Muscle layer of colon (tissue), 2 donors: Measurements from ENCODE around the gene TRPV5.

Source experiments
- H3K27ac ChIP-seq: one replicate; pipeline ENCODE4 v1.7.0; 2013; ENCODE audit warnings: low read depth, mild to moderate bottlenecking, low read length, moderate library complexity
- H3K27me3 ChIP-seq, 2 donors: one replicate each; pipeline ENCODE4 v1.7.0; 2013; ENCODE audit warnings: low read length in 2 of 2, mild to moderate bottlenecking in 2 of 2; ENCODE audit not compliant: insufficient read depth in 2 of 2, control insufficient read depth in 1 of 2
- H3K36me3 ChIP-seq: one replicate; pipeline ENCODE4 v1.7.0; 2013; ENCODE audit warnings: mild to moderate bottlenecking, low read length; ENCODE audit not compliant: insufficient read depth
- H3K4me1 ChIP-seq: one replicate; pipeline ENCODE4 v1.7.0; 2013; ENCODE audit warnings: mild to moderate bottlenecking, low read length; ENCODE audit not compliant: insufficient read depth
- H3K4me3 ChIP-seq, 2 donors: one replicate each; pipeline ENCODE4 v1.7.0; 2013; ENCODE audit warnings: low read length in 2 of 2, low read depth in 1 of 2, mild to moderate bottlenecking in 1 of 2, moderate library complexity in 1 of 2
- H3K9ac ChIP-seq: one replicate; pipeline ENCODE4 v1.7.0; 2013; ENCODE audit warnings: low read length
- H3K9me3 ChIP-seq: one replicate; pipeline ENCODE4 v1.7.0; 2013; ENCODE audit warnings: mild to moderate bottlenecking, low read length
- donor health status: abdominal sarcoma.
- donor health status: Adenocarcinoma of cecum.

The TRPV5 gene

DNA sequence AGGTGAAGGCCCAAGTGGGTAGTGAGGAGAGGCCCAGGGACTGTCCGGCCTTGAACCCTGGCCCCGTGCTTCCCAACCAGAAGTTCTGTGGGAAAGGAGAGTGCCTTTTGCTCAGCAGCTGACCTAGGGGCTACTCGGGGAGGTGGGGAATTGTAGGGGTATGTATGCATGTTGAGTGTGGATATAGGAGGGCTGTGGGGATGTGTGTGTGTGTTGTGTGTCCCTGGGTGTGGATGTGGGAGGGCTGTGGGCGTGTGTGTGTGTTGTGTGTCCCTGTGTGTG, 66.5 kb downstream of the TRPV5 start:
- H3K36me3 ChIP-seq = no peaks in the 10 kb centered on the region
- no peaks in the 10 kb centered on the region for H3K27me3 ChIP-seq
- H3K27ac ChIP-seq = no peak overlapping the region
- no peaks in the 10 kb centered on the region for H3K9me3 ChIP-seq
- H3K4me3 ChIP-seq = no peak overlapping the region
- no peaks in the 10 kb centered on the region for H3K4me1 ChIP-seq
- H3K9ac ChIP-seq = no peak overlapping the region

GRCh38 chr7:142866361-142867096, 67.0 kb downstream of the TRPV5 start:
- Histone ChIP-seq H3K4me1 (no peaks in the 10 kb centered on the region), H3K9ac (no peak overlapping the region), H3K27me3 (no peaks in the 10 kb centered on the region), H3K27ac (no peak overlapping the region), H3K4me3 (no peak overlapping the region), H3K9me3 (no peaks in the 10 kb centered on the region), H3K36me3 (no peaks in the 10 kb centered on the region)

DNA sequence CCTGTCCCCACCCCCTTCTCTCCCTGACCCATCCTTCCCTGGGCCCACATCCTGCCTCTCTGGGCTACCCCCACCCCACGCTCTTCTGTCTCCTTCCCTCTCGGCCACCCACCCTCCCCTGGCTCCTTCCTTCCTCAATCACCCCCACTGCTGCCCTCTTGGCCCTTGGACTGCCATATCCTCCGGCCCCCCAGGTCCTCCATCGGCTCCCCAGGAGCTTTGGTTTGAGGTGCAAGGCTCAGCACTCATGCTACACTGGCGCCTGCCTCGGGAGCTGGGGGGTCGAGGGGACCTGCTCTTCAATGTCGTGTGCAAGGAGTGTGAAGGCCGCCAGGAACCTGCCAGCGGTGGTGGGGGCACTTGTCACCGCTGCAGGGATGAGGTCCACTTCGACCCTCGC, 67.8 kb downstream of the TRPV5 start:
- Histone ChIP-seq H3K4me3 (no peak overlapping the region), H3K4me1 (no peaks in the 10 kb centered on the region), H3K36me3 (no peaks in the 10 kb centered on the region), H3K27ac (no peak overlapping the region), H3K9me3 (no peaks in the 10 kb centered on the region), H3K9ac (no peak overlapping the region), H3K27me3 (no peaks in the 10 kb centered on the region)

DNA sequence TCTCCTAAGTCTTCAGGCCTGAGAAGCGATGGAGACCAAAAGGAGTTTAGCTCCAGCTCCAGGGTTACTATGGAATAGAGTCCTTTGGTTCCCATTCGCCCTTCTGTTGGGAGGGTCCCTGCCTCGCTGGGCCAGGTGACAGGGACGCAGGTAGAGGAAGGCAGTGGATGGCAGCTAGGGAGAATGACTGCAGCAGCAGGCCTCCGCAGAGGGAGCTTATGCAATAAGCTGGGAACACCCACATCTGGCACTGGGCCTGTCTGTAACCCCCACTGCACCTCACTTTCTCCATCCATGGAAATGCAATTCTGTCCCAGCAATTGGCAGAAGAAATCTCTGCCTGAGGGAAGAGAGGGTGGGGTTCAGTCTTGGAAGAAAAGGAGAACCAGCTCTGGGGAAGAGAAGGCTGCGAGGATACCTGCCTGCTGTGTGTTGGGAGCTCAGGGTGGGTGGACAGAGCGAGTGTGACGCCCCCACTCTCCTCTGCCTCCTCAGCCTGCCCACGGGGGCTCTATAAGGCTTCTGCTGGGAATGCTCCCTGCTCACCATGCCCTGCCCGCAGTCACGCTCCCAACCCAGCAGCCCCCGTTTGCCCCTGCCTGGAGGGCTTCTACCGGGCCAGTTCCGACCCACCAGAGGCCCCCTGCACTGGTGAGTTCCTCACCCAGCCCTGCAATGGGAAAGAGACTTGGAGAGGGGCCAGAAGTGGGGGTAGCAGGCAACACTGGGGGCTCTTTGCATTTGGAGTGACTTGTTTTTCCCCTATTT, 68.4 kb downstream of the TRPV5 start:
- Histone ChIP-seq H3K9me3 (no peaks in the 10 kb centered on the region), H3K36me3 (no peaks in the 10 kb centered on the region), H3K27me3 (no peaks in the 10 kb centered on the region), H3K9ac (no peak overlapping the region), H3K4me3 (no peak overlapping the region), H3K27ac (no peak overlapping the region), H3K4me1 (peaks cover 5% of the 10 kb centered on the region)

GRCh38 chr7:142863891-142864685, 69.5 kb downstream of the TRPV5 start:
- H3K27ac ChIP-seq = no peak overlapping the region
- no peaks in the 10 kb centered on the region for H3K27me3 ChIP-seq
- H3K36me3 ChIP-seq = no peaks in the 10 kb centered on the region
- peaks cover 12% of the 10 kb centered on the region for H3K4me1 ChIP-seq
- no peak overlapping the region for H3K9ac ChIP-seq
- no peaks in the 10 kb centered on the region for H3K9me3 ChIP-seq
- no peak overlapping the region for H3K4me3 ChIP-seq

GRCh38 chr7:142862786-142863400, 70.7 kb downstream of the TRPV5 start:
- Histone ChIP-seq H3K4me3 (no peak overlapping the region), H3K27me3 (no peaks in the 10 kb centered on the region), H3K9me3 (no peaks in the 10 kb centered on the region), H3K9ac (no peak overlapping the region), H3K27ac (no peak overlapping the region), H3K36me3 (no peaks in the 10 kb centered on the region), H3K4me1 (peaks cover 12% of the 10 kb centered on the region)

GRCh38 chr7:142862351-142862750, 71.2 kb downstream of the TRPV5 start:
- Histone ChIP-seq H3K27me3 (no peaks in the 10 kb centered on the region), H3K36me3 (no peaks in the 10 kb centered on the region)

DNA sequence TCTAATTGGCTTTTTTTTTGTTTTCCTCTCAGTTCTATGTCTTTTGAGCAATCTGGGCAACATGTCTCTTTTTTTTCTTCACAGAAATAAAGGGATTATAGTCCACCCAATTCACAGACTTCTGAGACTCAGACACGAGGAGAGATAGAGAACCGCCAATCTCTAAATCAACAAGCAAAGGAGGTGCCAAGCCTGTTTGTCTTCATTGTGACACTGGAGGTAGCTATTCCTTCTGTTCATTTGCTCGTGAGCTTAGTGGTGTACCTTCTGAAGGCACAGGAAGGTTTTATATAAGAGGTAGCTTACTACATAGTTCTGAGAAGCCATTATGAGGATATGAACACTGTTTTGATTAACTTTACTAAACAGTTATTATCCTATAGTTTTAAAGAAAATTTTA, 72.6 kb downstream of the TRPV5 start:
- Histone ChIP-seq H3K27ac (no peak overlapping the region), H3K4me1 (peaks cover 14% of the 10 kb centered on the region)

More at GRCh38 chr7:142862351-142862750, 71.2 kb downstream of the TRPV5 start:
- Histone ChIP-seq H3K27ac (no peak overlapping the region), H3K9ac (no peak overlapping the region), H3K9me3 (no peaks in the 10 kb centered on the region), H3K4me3 (no peak overlapping the region), H3K4me1 (peaks cover 12% of the 10 kb centered on the region)

DNA sequence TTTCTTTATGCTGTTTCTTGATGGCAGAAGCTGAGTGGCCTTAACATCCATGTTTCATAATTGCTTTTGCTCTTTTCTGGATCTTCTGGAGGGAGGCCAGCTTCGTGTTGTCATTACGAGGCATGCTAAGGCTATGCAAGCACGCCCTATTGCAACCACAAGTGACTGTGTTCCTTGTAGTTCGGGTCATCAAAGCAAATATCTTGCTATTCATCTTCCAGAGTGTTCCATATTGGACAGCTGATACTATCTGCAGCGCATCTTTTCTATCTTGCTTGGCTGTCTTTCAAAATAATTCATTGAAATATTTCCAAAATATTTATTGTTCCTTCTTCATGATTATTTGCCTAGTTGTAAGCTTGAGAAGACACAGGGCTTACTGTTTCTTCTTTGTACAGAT, 73.7 kb downstream of the TRPV5 start:
- H3K27ac ChIP-seq = no peak overlapping the region
- H3K4me1 ChIP-seq = peaks cover 22% of the 10 kb centered on the region
- H3K27me3 ChIP-seq = no peaks in the 10 kb centered on the region
- H3K4me3 ChIP-seq = no peak overlapping the region
- H3K9ac ChIP-seq = no peak overlapping the region
- H3K36me3 ChIP-seq = no peaks in the 10 kb centered on the region
- H3K9me3 ChIP-seq = no peaks in the 10 kb centered on the region

More for the DNA sequence above, 72.6 kb downstream of the TRPV5 start:
- H3K9me3 ChIP-seq = no peaks in the 10 kb centered on the region
- no peak overlapping the region for H3K4me3 ChIP-seq
- no peak overlapping the region for H3K9ac ChIP-seq
- H3K27me3 ChIP-seq = no peaks in the 10 kb centered on the region
- no peaks in the 10 kb centered on the region for H3K36me3 ChIP-seq

DNA sequence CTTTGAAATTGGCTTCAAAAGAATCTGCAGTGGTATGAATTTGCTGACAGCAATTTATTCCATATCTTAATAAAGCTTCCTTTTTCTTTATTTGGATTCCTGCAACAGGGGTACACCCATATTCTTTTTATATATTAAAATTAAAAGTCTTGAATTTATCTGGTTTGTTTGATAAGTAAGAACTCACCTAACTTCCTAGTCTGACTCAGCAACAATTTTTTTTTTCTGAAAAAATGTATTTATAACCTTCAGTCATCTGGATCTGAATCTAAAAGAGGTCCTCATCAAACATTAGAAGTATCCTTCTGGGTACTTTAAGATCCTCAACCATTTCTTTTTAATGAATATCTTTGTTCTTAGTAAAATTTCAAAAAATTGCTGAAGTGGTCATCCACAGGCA, 74.1 kb downstream of the TRPV5 start:
- no peak overlapping the region for H3K9ac ChIP-seq

More for the DNA sequence above, 74.1 kb downstream of the TRPV5 start:
- no peaks in the 10 kb centered on the region for H3K9me3 ChIP-seq
- no peaks in the 10 kb centered on the region for H3K36me3 ChIP-seq
- peaks cover 22% of the 10 kb centered on the region for H3K4me1 ChIP-seq
- H3K27me3 ChIP-seq = no peaks in the 10 kb centered on the region
- no peak overlapping the region for H3K4me3 ChIP-seq
- H3K27ac ChIP-seq = no peak overlapping the region
